ENCODE measurements around the gene GRIN2C.

- TF ChIP-seq EZH2 (IDR thresholded peaks at IDR 0.05) (no peak), POLR2AphosphoS5 (IDR thresholded peaks at IDR 0.05; ENCODE audit: borderline replicate concordance, low read depth, low read length) (no peak), FOXP2 (optimal IDR thresholded peaks at IDR 0.05; ENCODE audit: control extremely low read depth, extremely low read length, insufficient read depth) (no peak)
These were observed 57.8 kb downstream of the GRIN2C start for GRCh38 chr17:74801896-74802295.

Measured in SK-N-MC (cell line).